Effector memory CD4-positive, alpha-beta T cell (primary cell): ENCODE measurements around the gene PLEKHA1.

Experiments used
- DNase-seq, 3 donors: peaks; one replicate each; pipeline ENCODE4 v3.0.0-alpha.2; 2020
- H3K27ac ChIP-seq: 2 replicates; pipeline ENCODE4 v1.7.0; 2013; ENCODE audit warnings: mild to moderate bottlenecking, low read length, moderate library complexity; ENCODE audit not compliant: insufficient read depth, poor library complexity, severe bottlenecking
- H3K27me3 ChIP-seq: replicated peaks from 2 replicates; pipeline ENCODE4 v1.7.0; 2013; ENCODE audit warnings: mild to moderate bottlenecking, low read length; ENCODE audit not compliant: insufficient read depth, control insufficient read depth, poor library complexity, severe bottlenecking
- H3K36me3 ChIP-seq: 2 replicates; pipeline ENCODE4 v1.7.0; 2013; ENCODE audit warnings: mild to moderate bottlenecking, low read length, moderate library complexity; ENCODE audit not compliant: control insufficient read depth, insufficient read depth
- H3K4me1 ChIP-seq: 2 replicates; pipeline ENCODE4 v1.7.0; 2013; ENCODE audit warnings: low read length, mild to moderate bottlenecking; ENCODE audit not compliant: control insufficient read depth, insufficient read depth, poor library complexity, severe bottlenecking
- H3K4me3 ChIP-seq: 2 replicates; pipeline ENCODE4 v1.7.0; 2013; ENCODE audit warnings: low read length, low read depth, mild to moderate bottlenecking; ENCODE audit not compliant: insufficient read depth, poor library complexity, severe bottlenecking
- H3K9me3 ChIP-seq: 2 replicates; pipeline ENCODE4 v1.7.0; 2013; ENCODE audit warnings: mild to moderate bottlenecking, low read length, moderate library complexity; ENCODE audit not compliant: control insufficient read depth

PLEKHA1 gene

DNA sequence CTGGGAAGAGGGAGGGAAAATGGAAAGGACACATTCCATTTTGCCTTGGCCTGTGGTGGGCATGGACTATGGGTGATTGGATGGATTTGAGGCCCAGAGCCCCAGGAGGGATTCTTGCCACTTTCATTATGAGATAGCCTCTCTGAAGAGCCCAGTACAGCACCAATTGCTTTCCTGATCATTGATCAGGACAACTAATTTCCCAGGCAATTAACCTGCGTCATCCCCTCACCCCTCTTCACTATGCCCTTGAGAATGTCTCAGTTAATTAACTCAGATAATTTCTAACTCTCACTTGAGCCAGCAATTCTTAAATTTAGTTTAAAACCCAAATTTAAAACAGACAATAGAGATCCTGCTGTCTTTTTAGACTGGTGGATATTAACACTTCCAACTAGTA lies 13.5 kb upstream of the PLEKHA1 start:
- no peak for DNase-seq
- Histone ChIP-seq H3K36me3 (no peaks in the 10 kb centered on the region), H3K27ac (no peak overlapping the region), H3K27me3 (no peaks in the 10 kb centered on the region), H3K9me3 (no peaks in the 10 kb centered on the region), H3K4me1 (no peaks in the 10 kb centered on the region), H3K4me3 (no peak overlapping the region)

DNA sequence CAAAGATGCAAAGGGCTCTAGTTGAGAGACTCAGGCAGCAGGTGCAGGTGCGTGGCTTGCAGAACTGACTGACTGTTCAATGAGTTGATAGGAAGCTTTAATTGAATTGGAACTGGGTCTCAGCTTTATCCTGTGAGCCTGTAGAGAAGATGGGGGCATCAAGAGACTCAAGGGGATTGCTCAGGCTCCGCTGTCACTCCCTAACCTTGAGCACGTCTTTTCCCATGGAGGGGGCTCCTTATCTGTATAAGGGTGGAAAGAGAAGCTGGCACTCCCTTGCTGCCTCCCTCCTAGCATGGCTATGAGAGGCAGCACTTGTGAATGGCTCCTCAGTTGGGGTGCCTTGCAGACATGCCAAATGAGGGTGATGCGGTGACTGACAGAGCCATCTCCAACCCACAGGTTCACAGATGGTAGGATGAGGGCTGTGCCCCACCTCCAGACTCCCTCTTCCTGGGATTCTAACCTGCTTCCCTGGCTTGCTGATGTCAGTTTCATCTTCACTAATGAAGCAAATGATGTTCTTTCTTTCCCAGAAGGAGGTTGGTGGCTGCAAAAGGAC lies 12.4 kb upstream of the PLEKHA1 start:
- Histone ChIP-seq H3K4me1 (no peaks in the 10 kb centered on the region), H3K27ac (no peak overlapping the region), H3K4me3 (no peak overlapping the region), H3K9me3 (no peaks in the 10 kb centered on the region), H3K27me3 (no peaks in the 10 kb centered on the region), H3K36me3 (no peaks in the 10 kb centered on the region)
- DNase-seq, result no peak

DNA sequence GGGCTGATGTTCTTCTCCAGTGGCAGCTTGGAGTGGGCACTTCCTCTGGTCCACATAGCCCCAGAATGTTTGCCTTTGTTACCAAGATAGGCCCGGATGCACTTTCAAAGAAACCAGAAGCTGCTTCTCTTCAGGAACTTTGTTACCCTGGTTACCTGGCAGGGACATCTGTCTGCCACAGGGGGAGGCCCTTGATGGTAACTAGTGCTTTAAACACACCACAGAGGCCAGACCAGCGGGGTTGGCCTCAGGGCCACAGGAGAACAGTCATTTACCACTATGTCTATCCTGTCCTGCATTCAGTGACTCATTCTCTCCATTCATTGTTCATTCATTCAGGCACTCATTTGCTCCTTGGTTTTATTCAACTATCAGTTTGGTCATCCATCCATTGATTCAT lies 11.9 kb upstream of the PLEKHA1 start:
- no peak for DNase-seq
- no peak overlapping the region for H3K4me3 ChIP-seq
- H3K27me3 ChIP-seq, result no peaks in the 10 kb centered on the region
- no peaks in the 10 kb centered on the region for H3K9me3 ChIP-seq
- no peaks in the 10 kb centered on the region for H3K36me3 ChIP-seq
- H3K4me1 ChIP-seq, result no peaks in the 10 kb centered on the region
- H3K27ac ChIP-seq, result no peak overlapping the region

DNA sequence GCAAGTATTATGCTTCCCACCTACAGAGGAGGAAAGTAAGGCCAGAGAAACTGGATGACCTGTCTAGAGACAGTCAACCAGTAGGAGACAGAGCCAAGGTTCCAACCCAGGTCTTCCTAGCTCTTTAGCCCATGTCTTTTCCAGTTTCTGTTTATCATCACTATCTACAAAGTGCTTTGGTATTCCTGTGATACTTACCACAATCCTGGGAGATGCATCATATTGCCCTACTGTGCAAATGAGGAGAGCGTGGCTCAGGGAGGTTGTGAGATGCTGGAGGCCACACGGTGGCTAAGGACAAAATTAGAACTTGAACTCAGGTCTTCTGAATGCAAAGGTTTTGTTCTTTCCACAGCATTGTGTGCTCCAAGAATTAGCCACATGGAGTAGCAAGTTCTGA lies 11.2 kb upstream of the PLEKHA1 start:
- no peaks in the 10 kb centered on the region for H3K9me3 ChIP-seq
- H3K36me3 ChIP-seq, result no peaks in the 10 kb centered on the region
- no peak for DNase-seq
- no peaks in the 10 kb centered on the region for H3K4me1 ChIP-seq
- no peak overlapping the region for H3K4me3 ChIP-seq
- no peak overlapping the region for H3K27ac ChIP-seq
- H3K27me3 ChIP-seq, result no peaks in the 10 kb centered on the region

DNA sequence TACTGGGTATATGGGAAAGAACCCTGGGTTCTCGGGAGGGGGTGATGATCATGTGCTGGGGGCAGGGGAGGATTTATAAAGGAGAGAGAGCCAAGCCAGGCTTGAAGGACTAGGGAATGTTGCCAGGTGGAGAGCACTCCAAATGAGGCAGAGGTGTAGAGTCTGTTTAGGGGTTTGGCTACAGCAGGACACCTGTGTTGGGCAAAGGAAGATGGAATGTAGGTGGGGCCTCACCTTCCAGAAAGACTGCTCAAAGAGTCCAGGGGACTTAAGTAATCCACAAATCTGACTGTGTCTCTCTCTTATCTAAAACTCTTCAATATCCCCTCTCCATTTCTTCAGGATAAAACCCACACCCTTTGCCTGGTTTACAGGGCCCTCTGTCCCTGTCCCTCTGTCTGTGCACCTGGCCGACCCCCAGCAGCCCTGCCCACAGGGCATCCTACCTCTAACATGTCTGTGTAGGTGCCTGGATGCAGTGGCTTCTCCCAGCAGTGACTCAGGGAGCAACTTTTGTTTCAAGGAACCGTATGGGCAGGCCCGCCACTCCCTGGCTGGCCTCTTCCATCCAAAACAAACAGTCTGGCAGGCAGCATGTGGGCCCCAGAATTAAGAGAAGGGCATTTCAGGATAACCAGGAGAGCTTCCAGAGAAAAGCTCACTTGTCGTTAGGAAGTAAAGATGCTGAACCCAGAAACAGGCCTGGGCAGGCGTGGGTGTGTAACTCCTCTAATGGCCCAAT lies 10.6 kb upstream of the PLEKHA1 start:
- Histone ChIP-seq H3K4me1 (no peaks in the 10 kb centered on the region), H3K27ac (no peak overlapping the region), H3K36me3 (no peaks in the 10 kb centered on the region), H3K27me3 (no peaks in the 10 kb centered on the region), H3K9me3 (no peaks in the 10 kb centered on the region), H3K4me3 (no peak overlapping the region)
- DNase-seq, result no peak

DNA sequence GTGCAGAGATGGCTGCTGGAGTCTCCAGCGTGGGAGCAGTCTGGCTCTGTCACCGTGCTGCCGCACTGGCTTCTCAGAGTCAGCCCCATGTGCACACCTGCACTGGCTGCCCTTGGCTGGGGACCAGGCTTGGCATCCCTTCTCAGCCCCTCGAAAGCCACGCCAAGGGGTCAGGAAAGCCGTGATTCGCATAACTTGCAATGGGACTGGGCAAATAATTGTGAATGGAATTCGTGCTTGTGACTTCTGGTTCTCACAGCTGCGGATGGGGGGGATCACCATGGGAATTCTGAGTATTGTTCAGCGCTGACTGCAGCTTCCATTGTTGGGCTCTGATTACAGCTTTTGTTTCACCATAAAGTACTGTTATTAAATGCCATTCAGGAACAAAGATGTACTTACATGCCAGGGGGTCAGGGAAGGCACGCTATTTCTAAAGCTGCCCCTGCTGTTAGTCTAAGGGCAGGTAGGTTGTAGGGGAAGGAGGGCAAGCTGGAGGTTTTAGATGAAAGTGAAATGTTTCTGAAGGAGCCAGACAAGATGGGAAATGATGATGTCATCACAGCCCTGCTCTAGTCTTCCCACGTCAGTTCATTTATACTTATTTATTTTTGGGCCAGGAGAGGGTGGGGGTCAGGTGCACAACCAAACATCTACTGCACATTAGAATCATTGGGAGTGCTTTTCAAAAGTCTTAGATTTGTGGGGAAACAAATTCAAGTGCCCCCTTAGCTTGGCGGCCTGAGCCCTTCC lies 5.8 kb upstream of the PLEKHA1 start:
- Histone ChIP-seq H3K27ac (no peak overlapping the region), H3K27me3 (no peaks in the 10 kb centered on the region), H3K36me3 (no peaks in the 10 kb centered on the region), H3K4me1 (no peaks in the 10 kb centered on the region), H3K9me3 (no peaks in the 10 kb centered on the region), H3K4me3 (no peak overlapping the region)
- no peak for DNase-seq

DNA sequence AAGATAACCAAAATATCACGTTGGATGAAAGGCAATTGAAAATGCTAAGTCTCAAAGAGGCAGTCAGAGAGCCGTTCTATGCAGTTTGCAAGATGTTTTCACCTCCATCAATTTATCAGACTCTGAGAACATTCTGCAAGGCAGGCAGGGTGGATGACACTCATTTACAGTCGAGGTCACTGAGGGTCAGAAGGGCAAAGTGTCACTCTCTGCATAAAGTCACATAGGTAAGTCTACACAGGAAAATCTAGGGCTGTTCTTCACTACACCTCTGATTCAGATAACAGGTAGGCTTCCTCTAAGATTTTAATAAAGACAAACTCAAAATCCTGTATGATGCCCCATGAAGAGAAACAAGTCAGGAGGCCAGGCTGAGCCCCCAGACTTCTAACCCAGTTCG lies 1.4 kb upstream of the PLEKHA1 start:
- Histone ChIP-seq H3K27me3 (no peaks in the 10 kb centered on the region), H3K4me1 (no peaks in the 10 kb centered on the region), H3K4me3 (no peak overlapping the region), H3K27ac (no peak overlapping the region), H3K36me3 (no peaks in the 10 kb centered on the region), H3K9me3 (no peaks in the 10 kb centered on the region)
- DNase-seq, result no peak

DNA sequence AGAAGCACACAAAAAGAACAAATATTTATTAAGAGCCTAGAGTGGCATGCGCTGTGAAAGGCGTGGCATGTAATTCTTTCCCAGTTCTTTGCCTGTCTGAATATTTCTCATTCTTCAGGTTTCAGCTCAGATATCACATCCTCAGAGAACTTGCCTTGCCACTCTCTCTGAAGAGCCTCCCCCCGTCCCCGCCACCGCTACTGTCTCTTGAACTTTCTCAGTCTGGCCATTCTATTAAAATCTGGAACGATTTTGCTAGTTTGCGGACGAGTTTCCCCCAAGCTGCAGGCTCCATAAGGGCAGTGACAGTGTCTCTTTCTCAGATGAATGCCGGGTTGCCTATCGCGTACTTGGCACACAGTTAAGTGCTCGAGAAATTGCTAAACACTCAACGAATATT lies 787 bp upstream of the PLEKHA1 start:
- Histone ChIP-seq H3K36me3 (no peaks in the 10 kb centered on the region), H3K27ac (peak overlapping the region; percentile 95), H3K4me1 (no peaks in the 10 kb centered on the region), H3K4me3 (peak overlapping the region; percentile 90), H3K27me3 (no peaks in the 10 kb centered on the region), H3K9me3 (no peaks in the 10 kb centered on the region)
- no peak for DNase-seq

DNA sequence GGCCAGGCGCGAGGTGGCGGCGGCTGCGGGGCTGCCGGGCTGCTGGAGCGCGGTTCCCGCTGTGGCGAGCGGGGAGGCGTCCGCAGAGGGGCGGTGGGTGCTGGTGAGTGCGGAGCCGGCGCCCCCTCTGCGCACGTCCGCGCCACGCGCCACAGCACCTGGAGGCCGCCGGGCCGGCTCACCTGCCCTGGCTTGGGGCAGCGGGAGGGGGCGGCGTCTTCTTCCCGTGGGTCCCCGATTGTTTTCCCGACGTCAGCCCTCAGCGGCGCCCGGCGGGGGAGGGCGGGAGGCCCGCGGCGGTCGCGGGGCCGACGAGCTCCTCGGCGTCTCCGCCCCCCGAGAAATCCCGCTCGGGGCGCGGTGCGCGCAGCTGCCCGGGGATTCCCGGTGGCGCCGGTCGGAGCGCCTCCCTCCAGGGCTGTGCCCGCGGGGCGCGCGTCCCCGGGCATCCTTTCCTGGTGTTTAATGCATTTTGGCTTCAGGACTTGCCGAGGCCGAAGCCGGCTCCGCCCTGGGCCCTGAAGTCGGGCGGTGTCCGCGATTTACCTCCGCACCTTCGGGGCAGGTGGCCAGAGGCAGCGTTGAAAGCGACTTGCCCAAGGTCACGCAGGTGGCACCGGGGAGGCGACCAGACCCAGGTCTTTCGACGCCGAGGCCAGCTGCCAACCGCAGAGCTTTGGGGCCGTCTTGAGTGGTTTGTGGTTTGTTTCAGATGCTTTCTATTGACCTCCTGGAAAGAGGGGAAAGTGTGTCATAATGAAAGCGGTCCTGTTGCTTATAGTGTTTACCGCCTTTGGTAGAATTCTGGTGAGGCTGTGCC lies 561 bp downstream of the PLEKHA1 start:
- Histone ChIP-seq H3K4me1 (no peaks in the 10 kb centered on the region), H3K4me3 (peak overlapping the region; percentile 90), H3K27me3 (no peaks in the 10 kb centered on the region), H3K9me3 (no peaks in the 10 kb centered on the region), H3K27ac (peak overlapping the region; percentile 95), H3K36me3 (no peaks in the 10 kb centered on the region)
- DNase-seq, result peak; percentile 72 to 80 (median 74)
